Activated naive CD8-positive, alpha-beta T cell treated with anti-CD3 and anti-CD28 coated beads, Interleukin-2, amount 50 U/mL, for 24 hours (primary cell): Measurements from ENCODE around the gene ASIC5.

Source experiments
- ATAC-seq: fragments of 150-1000 bp; cut with Tn5 transposase; one replicate; pipeline ENCODE4 v1.10.0; 2021
- DNase-seq: peaks from one replicate; pipeline ENCODE4 v3.0.0; 2021
- H3K27ac Mint-ChIP-seq: one replicate; pipeline ENCODE4 v1.8.0; 2021; ENCODE audit warnings: mild to moderate bottlenecking, mixed read lengths
- H3K27me3 Mint-ChIP-seq: one replicate; pipeline ENCODE4 v1.8.0; 2021; ENCODE audit warnings: mixed read lengths
- H3K36me3 Mint-ChIP-seq: one replicate; pipeline ENCODE4 v1.8.0; 2021; ENCODE audit warnings: low read depth, mixed read lengths
- H3K4me1 Mint-ChIP-seq: one replicate; pipeline ENCODE4 v1.8.0; 2021; ENCODE audit warnings: mixed read lengths
- H3K4me3 Mint-ChIP-seq: one replicate; pipeline ENCODE4 v1.8.0; 2021; ENCODE audit warnings: mild to moderate bottlenecking, moderate library complexity, mixed read lengths
- H3K9me3 Mint-ChIP-seq: one replicate; pipeline ENCODE4 v1.8.0; 2021; ENCODE audit warnings: mixed read lengths

Gene ASIC5

DNA sequence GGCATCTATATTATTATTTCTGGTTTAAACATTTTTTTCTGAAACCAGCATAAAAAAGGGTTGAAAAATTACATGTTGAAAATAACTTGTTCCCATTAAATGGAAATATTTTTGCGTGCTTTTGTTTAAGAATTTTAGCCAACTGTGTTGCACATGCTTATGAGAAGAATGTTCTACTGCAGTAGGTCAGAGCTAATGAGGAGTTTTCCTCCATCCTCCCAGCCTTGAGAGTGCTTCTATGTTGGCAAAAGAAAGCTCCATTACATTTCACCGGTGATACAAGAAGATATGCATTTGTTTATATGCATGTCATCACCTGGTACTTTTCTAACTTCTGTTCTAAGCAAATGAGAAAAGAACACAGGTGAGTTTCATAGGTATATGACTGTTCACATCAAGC lies 23.9 kb upstream of the ASIC5 start:
- no peaks in the 10 kb centered on the region for H3K4me1 Mint-ChIP-seq
- DNase-seq (no peak), ATAC-seq (no peak)
- no peak overlapping the region for H3K4me3 Mint-ChIP-seq
- no peak overlapping the region for H3K27ac Mint-ChIP-seq
- H3K9me3 Mint-ChIP-seq = no peaks in the 10 kb centered on the region
- H3K27me3 Mint-ChIP-seq = peaks cover 6% of the 10 kb centered on the region
- H3K36me3 Mint-ChIP-seq = no peaks in the 10 kb centered on the region

DNA sequence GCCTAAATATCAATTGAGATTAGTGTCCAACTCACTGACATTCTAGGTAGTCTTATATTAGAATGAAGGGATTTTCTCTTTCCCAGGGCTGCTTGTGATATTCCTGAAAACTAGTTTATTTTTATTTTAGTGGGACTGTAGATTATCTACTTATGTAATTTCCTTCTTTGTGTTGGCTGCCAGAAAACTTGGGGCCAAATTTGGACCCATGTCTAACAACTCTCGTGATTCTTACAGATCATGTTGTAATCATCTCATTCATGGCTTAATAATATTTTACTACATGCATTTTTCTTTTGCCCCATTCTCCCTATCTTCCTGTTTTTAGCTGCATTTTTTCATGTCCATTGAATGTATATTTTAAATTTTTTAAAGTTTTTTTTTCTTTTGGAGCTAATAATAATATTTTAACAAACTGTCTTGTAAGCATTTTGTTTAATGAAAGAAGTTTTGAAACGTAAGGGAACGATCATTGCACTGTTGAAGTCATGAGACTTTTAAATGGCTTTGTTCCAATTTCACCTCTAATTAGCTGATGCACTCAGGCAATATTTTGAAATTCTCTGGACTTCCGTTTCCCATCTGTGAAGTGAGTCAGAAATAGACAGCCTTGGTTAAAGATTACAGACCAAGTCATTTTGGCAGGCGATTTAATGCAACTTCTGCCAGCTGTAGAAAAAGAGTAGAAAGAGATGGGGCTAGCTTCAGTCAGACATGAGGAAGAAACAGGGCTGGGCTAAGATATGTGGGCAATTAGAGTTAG lies 23.1 kb upstream of the ASIC5 start:
- no peak for ATAC-seq

DNA sequence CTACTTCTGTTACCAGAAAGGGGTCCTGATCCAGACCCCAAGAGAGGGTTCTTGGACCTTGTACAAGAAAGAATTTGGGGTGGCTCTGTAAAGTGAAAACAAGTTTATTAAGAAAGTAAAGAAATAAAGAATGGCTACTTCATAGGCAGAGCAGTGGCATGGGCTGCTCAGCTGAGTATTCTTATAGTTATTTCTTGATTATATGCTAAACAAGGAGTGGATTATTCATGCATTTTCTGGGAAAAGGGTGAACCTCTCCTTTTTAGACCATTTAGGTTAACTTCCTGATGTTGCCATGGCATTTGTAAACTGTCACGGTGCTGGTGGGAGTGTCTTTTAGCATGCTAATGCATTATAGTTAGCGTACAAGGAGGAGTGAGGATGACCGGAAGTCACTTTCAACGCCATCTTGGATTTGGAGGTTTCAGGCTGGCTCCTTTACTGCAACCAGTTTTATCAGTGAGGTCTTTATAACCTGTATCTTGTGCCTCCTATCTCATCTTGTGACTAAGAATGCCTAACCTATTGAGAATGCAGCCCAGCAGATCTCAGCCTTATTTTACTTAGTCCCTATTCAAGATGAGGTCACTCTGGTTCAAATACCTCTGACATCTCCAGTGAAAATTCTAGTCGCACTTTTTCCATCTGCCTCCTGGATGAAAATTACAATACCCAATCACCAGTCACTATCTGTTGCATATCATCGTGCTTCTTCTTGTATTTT lies 21.9 kb upstream of the ASIC5 start:
- Mint-ChIP-seq H3K9me3 (no peaks in the 10 kb centered on the region), H3K27me3 (peaks cover 6% of the 10 kb centered on the region), H3K4me3 (no peak overlapping the region), H3K36me3 (no peaks in the 10 kb centered on the region), H3K4me1 (no peaks in the 10 kb centered on the region), H3K27ac (no peak overlapping the region)
- DNase-seq (no peak), ATAC-seq (no peak)

More for the DNA sequence above, 23.1 kb upstream of the ASIC5 start:
- Mint-ChIP-seq H3K27ac (no peak overlapping the region), H3K4me1 (no peaks in the 10 kb centered on the region), H3K4me3 (no peak overlapping the region), H3K27me3 (peaks cover 6% of the 10 kb centered on the region), H3K9me3 (no peaks in the 10 kb centered on the region), H3K36me3 (no peaks in the 10 kb centered on the region)
- DNase-seq = no peak

DNA sequence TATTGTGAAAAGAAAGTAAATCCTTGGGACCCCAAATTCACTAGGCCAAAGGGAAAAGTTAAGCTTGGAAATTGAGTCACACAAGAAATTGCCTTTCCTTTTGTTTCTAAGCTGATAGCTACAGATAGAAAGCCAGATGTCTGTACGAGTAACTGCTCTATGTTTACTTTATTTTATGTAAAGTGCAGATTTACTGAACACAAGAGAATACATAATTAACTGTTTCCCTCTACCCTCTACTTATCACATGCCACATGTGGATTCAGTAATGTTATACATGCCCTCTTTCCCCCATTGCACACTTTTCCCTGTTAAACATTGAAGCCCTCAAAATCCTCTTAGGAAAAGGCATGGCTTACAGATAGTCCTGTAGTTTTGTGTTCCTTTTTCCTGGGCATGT lies 21.0 kb upstream of the ASIC5 start:
- no peaks in the 10 kb centered on the region for H3K4me1 Mint-ChIP-seq
- no peak overlapping the region for H3K27ac Mint-ChIP-seq
- no peak for ATAC-seq
- DNase-seq = no peak
- no peaks in the 10 kb centered on the region for H3K36me3 Mint-ChIP-seq
- no peak overlapping the region for H3K4me3 Mint-ChIP-seq
- no peaks in the 10 kb centered on the region for H3K9me3 Mint-ChIP-seq
- H3K27me3 Mint-ChIP-seq = peaks cover 6% of the 10 kb centered on the region

DNA sequence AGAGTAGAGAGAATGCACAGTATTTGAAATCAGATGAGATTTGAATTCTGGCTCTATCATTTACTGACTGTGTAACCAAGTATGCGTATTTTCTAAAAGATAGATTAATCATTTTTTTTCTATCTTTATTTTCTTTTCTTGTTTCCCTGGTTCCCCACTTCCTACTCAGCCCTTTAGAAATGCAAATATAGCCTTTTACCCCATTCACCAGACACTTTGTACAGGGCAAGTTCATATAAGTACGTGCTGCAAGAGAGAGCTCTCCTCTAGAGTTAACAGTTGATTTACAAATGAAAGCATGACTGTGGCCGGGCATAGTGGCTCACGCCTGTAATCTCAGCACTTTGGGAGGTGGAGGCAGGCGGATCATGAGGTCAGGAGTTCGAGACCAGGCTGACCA lies 19.6 kb upstream of the ASIC5 start:
- no peak for DNase-seq
- Mint-ChIP-seq H3K36me3 (no peaks in the 10 kb centered on the region), H3K9me3 (no peaks in the 10 kb centered on the region), H3K27ac (no peak overlapping the region), H3K27me3 (peaks cover 3% of the 10 kb centered on the region), H3K4me3 (no peak overlapping the region), H3K4me1 (no peaks in the 10 kb centered on the region)
- ATAC-seq = no peak

DNA sequence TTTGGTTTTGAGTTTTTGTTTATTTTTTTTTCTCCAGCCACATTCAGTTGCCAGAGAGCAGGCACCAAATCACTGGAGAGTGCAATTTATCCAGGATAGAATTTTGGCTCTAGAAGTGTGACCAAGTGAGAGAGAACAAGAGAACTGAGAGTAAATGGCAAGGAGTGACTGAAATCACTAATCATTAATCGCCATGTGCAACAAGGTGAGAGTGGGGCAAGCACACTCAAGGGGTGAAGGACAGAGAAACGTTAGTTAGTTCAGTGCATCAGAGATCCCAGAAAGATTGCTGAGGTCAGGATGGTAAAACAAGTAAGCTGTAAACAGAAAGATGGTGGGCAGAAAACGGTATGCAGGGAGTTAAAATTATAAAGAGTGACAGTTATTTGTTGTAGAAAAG lies 17.8 kb upstream of the ASIC5 start:
- Mint-ChIP-seq H3K27me3 (peaks cover 3% of the 10 kb centered on the region), H3K27ac (no peak overlapping the region), H3K9me3 (no peaks in the 10 kb centered on the region), H3K4me3 (no peak overlapping the region), H3K4me1 (no peaks in the 10 kb centered on the region), H3K36me3 (no peaks in the 10 kb centered on the region)
- DNase-seq (no peak), ATAC-seq (no peak)

DNA sequence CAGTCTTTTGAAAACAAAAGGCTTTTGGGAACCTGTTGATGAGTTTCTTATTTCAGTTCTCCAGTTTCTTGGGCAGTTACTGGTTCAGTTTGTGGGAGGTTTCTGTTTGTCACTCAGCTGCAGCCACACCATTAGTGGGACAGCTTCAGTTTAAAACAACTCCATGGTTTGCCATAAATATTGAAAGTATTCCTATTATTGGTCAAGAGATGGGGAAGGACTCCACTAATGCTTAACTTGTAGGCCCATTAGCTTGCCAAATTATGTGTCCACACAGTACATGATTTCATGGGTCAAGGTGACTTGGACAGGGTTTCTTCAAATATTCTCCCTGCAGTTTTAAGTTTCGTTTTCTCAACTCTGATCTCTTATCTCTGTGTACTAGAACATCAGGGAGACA lies 15.5 kb upstream of the ASIC5 start:
- no peaks in the 10 kb centered on the region for H3K9me3 Mint-ChIP-seq
- H3K27me3 Mint-ChIP-seq = peaks cover 3% of the 10 kb centered on the region
- H3K4me3 Mint-ChIP-seq = no peak overlapping the region
- no peaks in the 10 kb centered on the region for H3K36me3 Mint-ChIP-seq
- no peak for DNase-seq
- H3K4me1 Mint-ChIP-seq = no peaks in the 10 kb centered on the region
- no peak overlapping the region for H3K27ac Mint-ChIP-seq
- no peak for ATAC-seq

DNA sequence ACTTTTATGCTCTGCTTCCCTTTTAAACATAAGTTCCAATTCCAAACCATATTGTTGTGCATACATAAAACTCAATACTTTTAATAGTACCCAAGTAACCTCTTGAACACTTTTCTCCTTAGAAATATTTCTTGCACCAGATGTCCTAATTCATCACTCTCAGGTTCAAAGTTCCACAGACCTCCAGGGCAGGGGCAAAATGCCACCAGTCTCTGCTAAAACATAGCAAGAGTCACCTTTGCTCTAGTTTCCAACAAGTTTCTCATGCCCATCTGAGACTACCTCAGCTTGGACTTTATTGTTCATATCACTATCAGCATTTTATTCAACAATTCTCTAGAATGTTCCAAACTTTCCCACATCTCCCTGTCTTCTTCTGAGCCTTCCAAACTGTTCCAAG lies 13.7 kb upstream of the ASIC5 start:
- DNase-seq = no peak
- H3K4me1 Mint-ChIP-seq = no peaks in the 10 kb centered on the region
- no peaks in the 10 kb centered on the region for H3K9me3 Mint-ChIP-seq
- no peaks in the 10 kb centered on the region for H3K36me3 Mint-ChIP-seq
- H3K4me3 Mint-ChIP-seq = no peak overlapping the region
- no peak for ATAC-seq
- no peak overlapping the region for H3K27ac Mint-ChIP-seq
- no peaks in the 10 kb centered on the region for H3K27me3 Mint-ChIP-seq

DNA sequence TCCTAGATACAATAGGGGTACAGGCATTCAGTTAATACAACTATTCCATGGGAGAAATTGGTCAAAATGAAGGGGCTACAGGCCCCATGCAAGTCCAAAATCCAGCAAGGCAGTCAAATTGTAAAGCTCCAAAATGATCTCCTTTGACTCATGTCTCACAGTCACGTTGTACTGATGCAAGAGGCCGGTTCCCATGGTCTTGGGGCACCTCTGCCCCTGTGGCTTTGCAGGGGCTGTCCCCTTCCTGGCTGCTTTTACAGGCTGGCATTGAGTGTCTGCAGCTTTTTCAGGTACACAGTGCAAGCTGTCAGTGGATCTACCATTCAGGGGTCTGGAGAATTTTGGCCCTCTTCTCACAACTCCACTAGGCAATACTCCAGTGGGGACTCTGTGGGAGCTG lies 12.5 kb upstream of the ASIC5 start:
- peak; percentile 57 for ATAC-seq
- Mint-ChIP-seq H3K9me3 (no peaks in the 10 kb centered on the region), H3K27ac (no peak overlapping the region), H3K27me3 (peaks cover 1% of the 10 kb centered on the region), H3K4me3 (no peak overlapping the region), H3K36me3 (no peaks in the 10 kb centered on the region), H3K4me1 (no peaks in the 10 kb centered on the region)
- DNase-seq = peak; percentile 1

DNA sequence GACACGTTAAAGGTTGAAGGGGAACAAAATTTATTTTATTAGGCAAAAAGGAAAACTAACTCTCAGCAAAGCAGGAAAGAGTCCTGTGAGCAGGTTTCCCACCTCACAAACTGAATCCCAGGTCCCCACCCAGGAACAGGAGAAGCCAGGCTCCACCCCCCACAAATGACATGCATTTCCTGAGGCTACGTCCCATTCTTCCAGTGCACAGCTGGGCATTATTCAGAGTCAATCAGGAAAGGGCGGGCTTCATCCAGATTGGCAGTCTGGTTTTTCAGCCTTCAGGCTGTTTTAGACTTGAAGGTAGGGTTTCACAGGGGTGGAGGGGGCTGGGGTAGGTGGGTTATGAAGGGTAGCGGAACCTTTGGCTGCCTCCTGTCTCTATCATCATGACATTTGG lies 11.9 kb upstream of the ASIC5 start:
- Mint-ChIP-seq H3K27me3 (peaks cover 1% of the 10 kb centered on the region), H3K9me3 (no peaks in the 10 kb centered on the region)
- ATAC-seq = no peak

DNA sequence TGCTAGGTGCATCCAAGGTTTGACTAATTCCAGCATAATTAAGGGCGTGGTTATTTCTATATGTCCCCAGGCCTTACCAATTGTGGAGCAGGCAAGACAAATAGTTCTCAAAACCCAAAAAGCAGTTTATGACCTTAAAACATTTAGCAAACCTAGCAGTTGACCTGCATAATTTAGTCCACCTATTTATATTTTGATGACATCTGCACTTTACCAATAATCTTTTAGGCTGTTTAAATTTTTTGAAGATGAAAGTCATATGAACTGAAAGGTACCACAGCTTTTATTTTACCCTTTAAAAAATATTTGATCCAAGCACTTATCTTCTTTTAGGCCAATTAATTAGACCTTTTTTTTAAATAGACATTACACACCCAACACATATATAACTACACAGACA lies 9.8 kb upstream of the ASIC5 start:
- no peaks in the 10 kb centered on the region for H3K4me1 Mint-ChIP-seq
- DNase-seq (no peak), ATAC-seq (no peak)
- H3K27me3 Mint-ChIP-seq = peaks cover 1% of the 10 kb centered on the region
- H3K36me3 Mint-ChIP-seq = no peaks in the 10 kb centered on the region
- H3K9me3 Mint-ChIP-seq = no peaks in the 10 kb centered on the region
- H3K4me3 Mint-ChIP-seq = no peak overlapping the region
- no peak overlapping the region for H3K27ac Mint-ChIP-seq

More for the DNA sequence above, 11.9 kb upstream of the ASIC5 start:
- no peak for DNase-seq
- Mint-ChIP-seq H3K4me1 (no peaks in the 10 kb centered on the region), H3K4me3 (no peak overlapping the region), H3K36me3 (no peaks in the 10 kb centered on the region), H3K27ac (no peak overlapping the region)

DNA sequence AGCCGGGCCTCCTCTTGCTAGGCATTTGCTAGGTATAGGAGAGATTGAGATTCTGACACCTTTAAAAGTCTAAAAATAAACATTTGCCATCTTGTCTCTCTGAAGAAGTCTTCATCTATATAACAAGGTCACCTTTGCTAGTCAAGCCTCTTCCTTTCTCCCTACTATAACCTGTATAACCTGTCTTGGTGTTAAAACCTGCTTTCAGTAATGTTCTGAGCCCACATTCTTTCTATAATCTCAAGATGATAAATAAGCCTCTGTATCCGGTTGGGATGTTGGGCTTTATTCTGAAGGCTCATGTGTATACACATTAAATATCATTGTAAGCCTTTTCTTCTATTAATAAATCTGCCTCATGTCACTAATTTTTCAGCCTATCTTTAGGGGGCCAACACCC lies 10.2 kb downstream of the ASIC5 start:
- Mint-ChIP-seq H3K9me3 (no peaks in the 10 kb centered on the region), H3K4me1 (no peaks in the 10 kb centered on the region), H3K4me3 (no peak overlapping the region), H3K27me3 (peaks cover 2% of the 10 kb centered on the region), H3K36me3 (no peaks in the 10 kb centered on the region), H3K27ac (no peak overlapping the region)
- DNase-seq (no peak), ATAC-seq (no peak)

DNA sequence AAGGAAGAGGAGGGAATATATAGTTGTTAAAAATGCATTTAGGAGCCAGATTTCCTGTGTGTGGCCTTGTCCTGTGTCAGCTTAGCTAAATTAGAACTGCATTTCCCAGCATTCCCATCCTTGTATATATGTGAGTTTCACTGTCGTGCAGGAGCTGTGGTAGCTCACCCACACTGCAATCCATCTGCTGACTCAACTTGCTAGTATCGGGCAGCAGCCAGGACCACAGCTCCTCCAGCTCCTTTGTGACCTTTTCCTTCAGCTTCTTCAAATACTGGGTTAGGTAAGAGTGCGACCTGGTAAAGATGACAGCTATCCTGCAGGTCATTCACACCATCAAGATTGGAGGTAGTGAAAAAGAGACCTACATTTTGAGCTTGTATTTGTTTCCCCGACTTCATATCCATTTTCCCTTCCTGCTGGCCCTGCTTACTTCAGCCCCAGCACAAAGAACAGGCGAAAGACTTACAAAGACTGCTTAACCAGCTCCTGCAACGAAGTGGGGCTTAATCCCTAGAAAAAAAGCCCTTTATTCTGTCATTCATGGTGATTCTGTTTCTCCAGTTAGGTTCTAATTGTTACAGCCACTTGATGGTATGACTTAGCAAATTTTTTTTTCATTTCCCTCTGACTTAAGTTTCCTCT lies 11.4 kb downstream of the ASIC5 start:
- DNase-seq = no peak
- Mint-ChIP-seq H3K36me3 (no peaks in the 10 kb centered on the region), H3K9me3 (peaks cover 2% of the 10 kb centered on the region), H3K4me1 (no peaks in the 10 kb centered on the region), H3K27me3 (peaks cover 1% of the 10 kb centered on the region), H3K27ac (no peak overlapping the region), H3K4me3 (no peak overlapping the region)
- no peak for ATAC-seq

DNA sequence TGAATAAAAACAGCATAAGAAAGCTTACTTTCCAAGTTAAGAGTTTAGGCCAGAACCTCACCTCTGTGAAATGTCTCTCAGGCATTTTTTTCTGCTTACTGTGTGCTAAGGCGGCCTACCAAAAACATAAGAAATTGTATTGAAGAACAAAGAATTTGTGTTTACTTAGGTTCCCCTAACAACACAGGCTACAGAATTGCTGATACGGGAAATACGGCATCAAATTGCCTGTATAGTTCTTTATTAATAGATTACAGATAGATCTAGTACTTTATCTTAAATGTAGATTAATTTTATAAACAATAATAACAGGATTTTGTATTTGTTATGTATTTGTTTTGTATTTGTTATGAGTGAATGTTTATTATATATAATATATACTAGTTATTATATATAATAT lies 12.9 kb downstream of the ASIC5 start:
- peaks cover 5% of the 10 kb centered on the region for H3K9me3 Mint-ChIP-seq
- no peaks in the 10 kb centered on the region for H3K27me3 Mint-ChIP-seq
- no peak overlapping the region for H3K27ac Mint-ChIP-seq
- DNase-seq = no peak
- H3K4me1 Mint-ChIP-seq = no peaks in the 10 kb centered on the region
- ATAC-seq = no peak
- no peak overlapping the region for H3K4me3 Mint-ChIP-seq
- H3K36me3 Mint-ChIP-seq = no peaks in the 10 kb centered on the region

DNA sequence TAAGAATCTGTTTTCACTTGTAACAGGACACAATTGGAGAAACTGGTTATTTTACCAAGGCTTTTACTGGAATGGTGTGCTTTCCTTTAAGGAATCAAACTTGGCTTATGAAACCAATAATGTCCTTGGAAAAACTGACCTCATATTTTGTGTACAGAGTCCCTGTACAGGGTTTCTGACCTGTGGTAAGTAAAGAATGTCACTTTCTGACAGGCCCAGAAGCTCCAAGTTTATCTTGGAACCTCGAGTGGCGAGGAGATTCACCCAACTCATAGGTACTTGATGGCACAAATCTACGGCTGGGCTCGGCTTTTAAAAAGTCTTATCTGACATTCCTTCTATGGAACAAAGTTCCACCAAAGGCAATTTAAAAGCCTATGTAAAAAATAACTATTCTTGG lies 17.0 kb downstream of the ASIC5 start:
- Mint-ChIP-seq H3K27ac (no peak overlapping the region), H3K36me3 (no peaks in the 10 kb centered on the region), H3K27me3 (peaks cover 2% of the 10 kb centered on the region), H3K4me3 (no peak overlapping the region), H3K9me3 (peaks cover 5% of the 10 kb centered on the region), H3K4me1 (no peaks in the 10 kb centered on the region)
- no peak for DNase-seq
- ATAC-seq = no peak
